ENCODE results near the gene INTS12.

The INTS12 gene

GRCh38 chr4:105725623-105726022, 17.1 kb upstream of the INTS12 start:
- no peak for DNase-seq (ENCODE audit: insufficient read length, low spot score)
- no peak for FAIRE-seq
- TF ChIP-seq CTCF (IDR thresholded peaks at IDR 0.05; ENCODE audit: insufficient read depth, missing control alignments): no peak

GRCh38 chr4:105719204-105719603, 10.7 kb upstream of the INTS12 start:
- TF ChIP-seq CTCF (IDR thresholded peaks at IDR 0.05; ENCODE audit: insufficient read depth, missing control alignments): no peak
- DNase-seq (ENCODE audit: insufficient read length, low spot score) (no peak), FAIRE-seq (no peak)

GRCh38 chr4:105715692-105716278, 7.3 kb upstream of the INTS12 start:
- DNase-seq (ENCODE audit: insufficient read length, low spot score) (no peak), FAIRE-seq (no peak)
- peak; percentile 56 for TF ChIP-seq CTCF (IDR thresholded peaks at IDR 0.05; ENCODE audit: insufficient read depth, missing control alignments)

- FAIRE-seq: no peak
- no peak for TF ChIP-seq CTCF (IDR thresholded peaks at IDR 0.05; ENCODE audit: insufficient read depth, missing control alignments)
- no peak for DNase-seq (ENCODE audit: insufficient read length, low spot score)
Measured at GRCh38 chr4:105714932-105715331, 6.4 kb upstream of the INTS12 start.

- DNase-seq (ENCODE audit: insufficient read length, low spot score) (no peak), FAIRE-seq (no peak)
- TF ChIP-seq CTCF (IDR thresholded peaks at IDR 0.05; ENCODE audit: insufficient read depth, missing control alignments): no peak
Measured at GRCh38 chr4:105714071-105714521, 5.6 kb upstream of the INTS12 start.

GRCh38 chr4:105712766-105713165, 4.3 kb upstream of the INTS12 start:
- no peak for TF ChIP-seq CTCF (IDR thresholded peaks at IDR 0.05; ENCODE audit: insufficient read depth, missing control alignments)
- FAIRE-seq: no peak
- no peak for DNase-seq (ENCODE audit: insufficient read length, low spot score)

- DNase-seq (ENCODE audit: insufficient read length, low spot score) (no peak), FAIRE-seq (peak; percentile 96)
- no peak for TF ChIP-seq CTCF (IDR thresholded peaks at IDR 0.05; ENCODE audit: insufficient read depth, missing control alignments)
Measured at GRCh38 chr4:105710678-105711077, 2.2 kb upstream of the INTS12 start.

Measured in D721Med (cell line).